SKM-1 treated with dmso at 0.1 percent for 144 hours (cell line): ENCODE results near the gene PADI1.

Experiments
- DNase-seq: peaks from one replicate; lab custom pipeline; 2025; ENCODE audit not compliant: unreplicated experiment; lab: John Stamatoyannopoulos, UW

The PADI1 gene

DNA sequence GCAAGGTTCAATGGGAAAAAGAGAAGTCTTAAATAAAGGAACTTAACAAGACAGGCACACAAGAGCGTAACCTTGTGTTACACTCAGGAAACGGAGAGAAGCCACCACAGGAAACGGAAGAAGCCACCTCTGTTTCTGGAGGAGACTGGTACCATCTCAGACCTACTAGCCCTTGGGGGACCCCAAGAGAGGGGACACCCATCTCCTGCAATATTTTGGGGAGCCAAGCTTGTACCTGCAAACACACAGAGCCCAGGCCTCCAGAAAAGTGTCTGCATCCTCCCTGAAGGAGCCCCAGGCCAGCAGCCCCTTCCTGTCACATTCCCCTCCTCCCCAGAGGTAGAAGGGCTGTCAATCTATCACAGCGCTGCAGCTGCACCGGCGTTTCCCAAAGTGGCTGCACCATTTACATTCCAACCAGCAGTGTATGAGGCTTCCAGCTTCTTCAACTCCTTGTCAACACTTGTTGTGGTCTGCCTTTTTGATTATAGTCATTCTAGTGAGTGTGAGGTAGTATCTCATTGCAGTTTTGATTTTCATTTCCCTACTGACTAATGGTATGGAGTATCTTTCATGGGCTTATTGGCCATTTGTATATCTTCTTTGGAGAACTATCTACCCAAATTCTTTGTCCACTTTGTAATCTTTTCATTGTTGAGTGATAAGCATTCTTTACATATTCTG, 23.0 kb upstream of the PADI1 start:
- DNase-seq = peak; percentile 87

DNA sequence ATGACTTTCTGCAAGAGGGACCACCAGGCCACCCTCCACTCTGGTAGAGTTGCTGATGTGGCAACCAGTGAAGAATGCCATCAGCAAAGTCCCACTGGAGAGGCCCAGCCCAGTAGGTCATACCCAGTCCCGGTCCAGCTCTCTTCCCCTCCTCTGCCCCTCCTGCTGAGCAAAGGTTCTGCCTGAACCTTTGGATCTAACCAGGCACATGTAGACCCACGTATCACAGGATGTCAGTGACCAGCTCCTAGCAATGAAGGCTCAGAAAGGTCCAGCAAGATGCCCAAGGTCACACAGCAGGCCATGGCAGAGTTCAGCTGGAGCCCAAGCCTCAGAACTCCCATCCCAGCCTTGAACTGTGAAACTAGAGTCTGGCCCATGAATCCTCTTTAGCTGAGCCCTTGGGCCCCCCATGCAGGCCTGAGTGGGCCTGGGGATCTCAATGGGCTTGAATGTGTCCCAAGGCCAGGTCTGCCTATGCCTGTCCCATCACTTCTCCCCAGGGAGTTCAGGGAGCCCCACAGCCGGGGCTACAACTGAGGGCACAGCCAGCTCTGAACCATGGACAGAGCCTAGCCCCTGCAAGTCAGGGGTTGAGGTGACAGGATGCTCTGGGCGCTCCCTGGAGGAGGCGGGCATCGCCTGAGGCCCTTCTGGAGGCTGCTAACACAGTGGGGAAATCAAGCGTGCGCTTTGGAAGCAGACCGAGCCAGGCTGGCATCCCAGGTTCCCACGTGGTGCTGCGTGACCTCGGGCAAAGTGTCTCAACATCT, 21.4 kb upstream of the PADI1 start:
- no peak for DNase-seq

DNA sequence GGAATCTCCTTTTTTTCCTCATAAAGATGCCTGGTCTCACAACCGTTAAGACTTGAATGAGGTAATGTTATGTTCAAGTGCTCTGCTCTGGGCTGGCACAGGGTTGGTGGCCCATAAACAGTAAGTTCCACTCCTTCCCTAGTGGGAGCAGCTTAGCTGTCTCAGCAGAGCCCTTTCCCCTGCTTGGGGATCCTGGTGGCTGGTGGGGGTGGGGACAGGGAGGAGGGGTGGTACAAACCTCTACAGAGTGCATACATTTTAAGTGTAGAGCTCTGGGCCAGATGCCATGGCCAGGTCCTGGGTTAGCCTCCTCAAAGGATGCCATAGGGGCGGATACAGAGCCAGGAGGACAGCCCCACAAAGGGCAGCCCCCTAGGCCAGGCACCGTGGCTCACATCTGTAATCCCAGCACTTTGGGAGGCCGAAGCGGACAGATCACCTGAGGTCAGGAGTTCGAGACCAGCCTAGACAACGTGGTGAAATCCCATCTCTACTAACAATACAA, 20.7 kb upstream of the PADI1 start:
- no peak for DNase-seq

DNA sequence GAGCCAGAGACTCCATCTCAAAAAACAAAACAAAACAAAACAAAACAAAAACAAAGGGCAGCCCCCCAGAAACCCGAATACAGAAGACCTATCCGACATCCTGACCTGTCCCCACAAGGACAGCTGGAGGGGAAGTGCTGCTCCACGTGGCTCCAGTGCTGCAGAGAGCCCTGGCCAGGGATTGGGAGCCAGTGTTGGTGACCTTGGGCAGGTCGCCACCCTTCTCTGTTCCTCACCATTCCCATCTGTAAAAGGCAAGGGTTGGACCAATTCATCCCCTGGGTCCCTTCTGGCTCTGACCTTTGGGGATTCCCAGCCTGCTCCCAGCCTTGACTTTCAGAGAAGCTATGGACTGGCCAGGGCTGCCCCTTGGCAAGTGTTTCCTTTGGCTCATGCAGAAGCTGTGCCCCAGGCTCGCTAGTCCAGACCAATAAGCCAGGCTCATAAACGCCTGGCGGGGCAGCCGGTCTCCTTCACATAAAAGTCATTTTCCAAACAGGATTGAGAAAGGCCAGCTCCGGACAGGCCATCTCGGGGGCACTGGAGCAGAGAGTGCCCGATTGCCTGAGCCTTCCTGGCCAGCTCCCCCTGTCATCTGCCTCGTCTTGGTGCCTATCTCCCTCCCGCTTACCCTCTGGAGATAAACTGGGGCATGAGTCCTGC, 20.0 kb upstream of the PADI1 start:
- DNase-seq = no peak

DNA sequence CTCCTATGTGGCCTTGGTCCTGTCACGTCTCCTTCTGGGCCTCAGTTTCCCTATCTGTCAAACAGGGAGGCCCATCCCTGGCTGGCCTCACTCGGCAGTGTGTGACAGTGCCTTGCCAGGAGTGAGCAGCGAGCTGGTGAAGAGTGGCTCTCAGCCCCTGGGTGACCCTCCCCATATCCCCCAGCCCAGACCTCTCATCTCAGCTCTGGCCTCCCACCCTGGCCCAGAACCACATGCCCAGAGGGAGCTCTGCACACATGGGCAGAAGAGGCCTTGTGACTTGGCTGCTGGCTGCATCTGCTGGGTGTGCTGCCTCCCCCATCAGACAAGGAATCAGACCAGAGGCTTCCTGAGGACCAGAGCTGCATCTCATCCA, 19.5 kb upstream of the PADI1 start:
- DNase-seq = no peak

DNA sequence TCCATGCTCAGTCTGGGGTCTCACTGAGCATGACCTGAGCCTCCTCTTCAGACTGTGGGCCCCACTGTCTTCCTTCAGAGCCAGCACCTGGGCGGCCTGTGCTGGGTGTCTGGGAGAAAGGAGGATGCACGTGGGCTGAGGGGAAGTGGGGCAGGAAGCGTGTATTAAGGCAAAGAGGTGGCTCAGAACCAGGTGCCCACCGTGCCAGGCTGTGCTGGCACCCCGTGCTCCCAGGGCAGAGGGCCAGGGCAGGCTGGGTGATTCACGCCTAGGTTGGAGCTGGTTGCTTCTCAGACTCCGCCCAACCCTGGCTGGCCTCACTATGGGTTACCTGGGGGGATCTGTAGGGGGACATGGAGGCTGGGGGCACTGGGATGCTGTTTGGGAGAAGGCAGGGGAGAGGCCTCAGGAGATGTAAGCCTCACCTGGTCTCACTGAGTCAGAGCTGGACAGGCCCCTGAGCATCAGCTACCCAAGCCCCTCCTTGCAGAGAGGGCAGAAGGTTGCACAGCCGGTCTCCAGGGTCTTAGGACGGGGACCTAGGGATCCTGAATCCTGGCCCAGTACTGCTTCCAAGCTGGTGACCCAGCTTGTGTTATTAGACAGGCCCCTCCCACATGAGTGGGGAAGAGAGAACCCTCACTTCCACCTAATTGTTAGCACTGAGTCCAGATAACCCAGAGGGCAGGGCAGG, 18.6 kb upstream of the PADI1 start:
- no peak for DNase-seq

DNA sequence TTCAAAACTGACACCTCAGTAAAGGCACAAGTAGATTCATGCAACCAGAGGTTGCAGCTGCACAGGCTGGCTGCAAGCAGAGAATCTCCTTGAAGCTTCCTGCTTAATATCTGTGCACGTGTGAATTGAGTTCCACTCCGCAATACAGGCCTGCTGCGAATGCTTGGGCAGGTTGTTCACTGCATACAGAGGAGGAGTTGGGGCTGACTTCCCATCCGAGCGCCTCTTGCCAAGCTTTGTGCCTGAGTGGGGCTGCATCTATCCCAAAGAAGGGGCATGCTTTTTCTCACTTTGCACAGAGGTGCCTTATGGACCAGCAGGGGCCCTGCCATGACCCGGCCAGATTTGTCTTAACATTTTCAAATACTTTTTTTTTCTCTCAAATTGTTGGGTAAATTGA, 17.9 kb upstream of the PADI1 start:
- no peak for DNase-seq

DNA sequence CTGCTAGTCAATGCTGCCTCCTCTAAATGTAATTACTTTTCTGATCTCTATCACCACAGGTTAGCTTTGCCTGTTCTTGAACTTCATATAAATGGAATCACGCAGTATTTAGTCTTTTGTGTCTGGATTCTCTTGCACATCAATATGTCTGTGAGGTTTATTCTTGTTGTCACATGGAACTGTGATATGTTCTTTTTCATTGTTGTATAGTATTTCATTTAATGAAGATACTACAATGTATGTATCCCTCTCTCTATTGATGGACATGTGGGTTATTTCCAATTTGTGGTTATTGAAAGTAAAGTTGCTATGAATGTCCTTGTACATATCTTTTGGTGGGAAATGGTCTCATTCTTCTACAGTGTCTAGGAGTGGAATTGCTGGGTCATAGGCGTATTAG, 16.7 kb upstream of the PADI1 start:
- DNase-seq = no peak

DNA sequence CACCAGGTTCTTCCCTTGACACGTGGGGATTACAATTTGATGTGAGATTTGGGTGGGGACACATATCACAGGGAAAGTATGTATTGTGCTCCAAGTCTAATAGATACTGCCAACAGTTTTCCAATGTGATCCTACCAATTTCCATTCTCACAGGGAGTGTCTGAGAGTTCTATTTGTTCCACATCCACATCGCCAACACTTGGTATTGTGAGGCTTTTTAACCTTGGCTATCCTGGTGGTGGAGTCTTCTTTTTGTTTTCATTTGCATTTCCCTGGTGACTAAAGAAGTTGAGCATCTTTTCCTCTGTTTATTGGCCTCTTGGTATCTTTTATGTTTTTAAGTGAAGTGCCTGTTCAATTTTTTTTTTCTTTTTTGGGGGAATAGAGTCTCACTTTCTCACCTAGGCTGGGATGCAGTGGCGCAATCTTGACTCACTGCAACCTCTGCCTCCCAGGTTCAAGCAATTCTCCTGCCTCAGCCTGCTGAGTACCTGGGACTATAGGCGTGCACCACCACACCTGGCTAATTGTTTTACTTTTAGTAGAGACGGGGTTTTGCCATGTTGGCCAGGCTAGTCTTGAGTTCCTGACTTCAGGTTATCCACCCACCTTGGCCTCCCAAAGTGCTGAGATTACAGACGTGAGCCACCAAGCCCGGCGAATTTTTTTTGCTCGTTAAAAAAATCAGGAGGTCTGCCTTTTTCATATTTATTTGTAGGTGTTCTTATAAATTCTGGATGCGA, 15.9 kb upstream of the PADI1 start:
- DNase-seq = no peak

DNA sequence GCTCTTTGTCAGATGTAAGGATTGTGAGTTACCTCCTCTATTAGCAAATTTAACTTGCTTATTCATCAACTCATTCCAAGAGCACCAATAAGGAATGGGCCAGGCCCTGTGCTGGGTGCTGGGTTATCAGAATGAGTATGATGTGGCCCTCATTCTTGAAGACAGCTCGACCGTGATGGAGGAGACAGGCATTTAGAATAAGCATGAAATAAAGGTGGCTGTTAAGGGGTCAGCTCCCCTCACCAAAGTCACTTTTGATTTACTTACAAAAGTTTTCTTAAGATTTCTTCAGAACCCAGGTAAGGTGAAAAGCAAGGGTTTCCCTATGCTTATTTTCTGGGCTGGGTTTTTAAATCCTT, 15.3 kb upstream of the PADI1 start:
- DNase-seq = no peak

DNA sequence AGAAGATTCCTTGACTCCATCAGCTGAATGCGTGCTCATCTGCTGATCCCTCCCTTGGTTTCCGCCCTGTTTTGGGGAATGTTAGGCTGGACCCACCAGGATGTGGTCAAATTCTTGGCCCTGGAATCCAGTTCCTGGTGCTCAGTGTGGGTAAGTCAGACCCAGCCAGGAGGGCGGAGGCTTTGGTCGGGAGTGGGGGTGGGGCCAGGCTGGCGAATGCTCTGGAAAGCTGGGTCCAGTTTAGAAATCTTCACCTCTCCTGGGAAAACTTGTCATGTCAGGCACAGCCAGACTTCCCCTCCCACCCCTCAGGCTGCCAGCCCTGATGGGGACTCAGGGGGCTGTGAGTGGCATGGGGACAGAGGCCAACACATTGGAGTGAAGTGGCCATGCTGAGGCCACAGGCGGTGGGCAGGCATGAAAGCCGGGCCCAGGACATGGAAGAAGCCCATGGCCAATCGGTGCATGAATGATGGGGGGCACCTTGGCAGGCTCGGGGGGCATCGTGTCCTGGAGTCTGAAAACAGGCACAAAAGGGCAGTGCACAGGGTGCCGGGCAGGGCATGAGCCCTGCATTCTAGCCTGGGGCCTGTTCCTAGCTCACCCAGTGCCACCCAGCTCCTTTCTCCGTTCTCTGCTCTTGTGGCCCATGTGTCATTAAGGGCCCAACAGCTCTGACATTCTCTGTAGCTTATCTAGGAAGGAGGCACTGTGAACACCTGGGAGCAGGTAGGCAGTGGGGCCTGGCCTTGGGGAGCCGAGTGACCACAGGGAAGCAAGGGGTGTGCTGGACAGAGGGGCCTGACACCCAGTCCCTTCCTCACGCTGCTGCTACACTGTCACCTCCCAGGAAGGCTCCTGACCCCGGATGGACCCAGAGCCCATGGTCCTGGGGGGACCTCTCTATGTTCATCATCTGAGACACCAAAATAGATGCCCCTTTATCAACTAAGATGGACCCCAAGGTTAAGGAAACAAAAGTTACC, 14.6 kb upstream of the PADI1 start:
- no peak for DNase-seq

DNA sequence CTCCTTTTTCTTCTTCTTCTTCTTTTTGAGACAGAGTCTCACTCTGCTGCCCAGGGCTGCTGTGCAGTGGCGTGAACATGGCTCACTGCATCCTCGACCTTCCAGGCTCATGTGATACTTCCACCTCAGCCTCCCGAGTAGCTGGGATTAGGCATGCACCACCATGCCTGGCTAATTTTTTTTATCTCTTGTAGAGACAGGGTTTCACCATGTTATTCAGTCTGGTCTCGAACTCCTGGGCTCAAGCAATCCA, 13.0 kb upstream of the PADI1 start:
- peak; percentile 77 for DNase-seq

DNA sequence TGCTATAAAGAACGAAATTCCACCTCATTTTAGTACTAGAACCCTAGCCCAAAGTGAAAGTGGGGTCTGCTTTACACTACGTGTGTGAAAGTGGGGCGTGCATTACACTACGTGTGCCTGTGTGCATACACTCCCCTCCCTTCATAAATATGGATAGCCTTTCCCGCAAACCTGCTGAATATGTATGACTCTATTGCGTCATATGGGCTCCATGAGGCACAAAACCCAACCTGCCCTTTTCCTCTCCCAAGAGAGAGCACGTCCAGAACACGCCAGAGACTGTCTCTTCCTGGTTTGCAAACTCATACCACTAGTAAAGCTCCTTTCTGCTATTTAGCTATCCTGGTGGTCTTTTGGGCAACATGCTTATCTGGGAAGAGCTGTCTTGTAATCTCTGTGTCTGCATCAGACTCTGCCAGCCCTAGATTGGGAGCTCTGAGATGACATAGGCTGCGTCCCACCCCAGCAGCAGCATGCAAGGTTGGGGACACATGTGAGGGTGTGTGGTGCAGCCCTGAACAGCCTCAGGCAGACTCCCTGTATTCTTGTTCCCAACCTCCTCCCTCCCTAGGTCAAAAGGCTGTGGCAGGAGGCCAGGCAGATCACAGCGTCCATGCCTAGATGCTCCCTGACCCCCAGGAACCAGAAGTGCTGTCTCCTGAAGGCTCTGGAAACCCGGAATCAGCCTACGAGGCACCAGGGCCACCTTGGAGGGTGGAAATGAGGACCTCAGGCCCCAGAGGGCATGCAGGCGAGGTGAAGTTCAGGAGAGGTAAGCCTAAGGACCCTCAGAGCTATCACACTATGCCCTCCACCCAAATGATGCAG, 12.3 kb upstream of the PADI1 start:
- DNase-seq = no peak

DNA sequence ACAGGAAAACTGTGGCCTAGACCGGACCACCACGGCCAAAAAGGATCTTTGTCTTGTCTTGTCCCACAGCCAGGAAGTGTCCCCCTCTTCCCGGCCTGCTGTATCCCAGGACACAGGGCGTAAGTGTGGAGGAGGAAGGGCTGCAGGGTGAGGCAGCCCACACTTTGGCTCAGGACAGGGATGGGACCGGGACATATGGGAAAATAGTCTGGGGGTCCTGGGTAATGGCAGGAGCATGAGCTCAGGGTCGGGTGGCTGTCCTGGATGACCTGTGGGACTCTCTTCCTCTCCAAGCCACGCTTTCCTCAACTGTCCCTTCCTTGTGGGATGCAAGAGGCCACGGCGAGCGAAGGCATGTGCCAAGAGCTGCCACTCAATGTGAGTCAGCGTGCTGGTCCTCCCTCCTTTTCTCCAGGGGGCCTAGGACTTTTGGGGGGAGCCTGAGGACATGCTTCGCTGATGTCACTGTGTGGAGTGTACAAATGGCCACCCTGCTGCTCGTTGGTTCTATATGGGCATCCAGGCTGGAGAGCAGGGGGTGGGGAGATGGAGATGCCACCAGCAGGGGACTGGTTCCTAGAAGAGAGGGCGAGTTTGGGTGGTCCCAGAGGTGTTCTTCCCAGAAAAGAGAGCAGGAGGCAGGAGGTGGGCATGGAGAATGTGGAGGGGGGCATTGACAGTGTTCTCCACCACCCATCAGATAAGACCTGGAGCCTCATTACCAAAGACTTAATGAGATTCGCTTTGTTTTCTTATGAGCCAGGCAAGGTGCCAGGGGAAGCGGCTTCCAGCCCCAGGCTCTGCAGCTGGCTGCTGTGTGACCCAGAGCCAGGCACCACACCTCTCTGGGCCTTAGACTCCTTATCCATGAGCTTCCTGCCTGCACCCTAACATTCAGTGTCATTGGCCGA, 11.5 kb upstream of the PADI1 start:
- no peak for DNase-seq

DNA sequence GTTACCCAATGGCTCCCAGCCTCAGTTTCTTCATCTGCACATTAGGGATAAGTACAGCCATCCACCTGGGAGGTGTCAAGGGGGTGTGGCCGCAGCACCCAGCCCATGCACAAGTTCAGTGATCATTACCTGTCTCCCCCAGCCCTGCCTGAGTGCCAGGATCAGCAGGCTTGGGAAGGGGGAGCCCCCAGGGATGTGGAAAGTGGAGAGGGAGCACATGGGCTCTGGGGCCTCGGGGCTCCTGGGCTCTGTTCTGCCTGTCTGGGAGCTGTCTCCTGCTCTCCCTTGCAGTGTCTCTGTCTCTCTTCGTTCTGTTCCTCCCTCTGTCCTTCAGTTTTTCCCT, 10.8 kb upstream of the PADI1 start:
- DNase-seq = no peak

DNA sequence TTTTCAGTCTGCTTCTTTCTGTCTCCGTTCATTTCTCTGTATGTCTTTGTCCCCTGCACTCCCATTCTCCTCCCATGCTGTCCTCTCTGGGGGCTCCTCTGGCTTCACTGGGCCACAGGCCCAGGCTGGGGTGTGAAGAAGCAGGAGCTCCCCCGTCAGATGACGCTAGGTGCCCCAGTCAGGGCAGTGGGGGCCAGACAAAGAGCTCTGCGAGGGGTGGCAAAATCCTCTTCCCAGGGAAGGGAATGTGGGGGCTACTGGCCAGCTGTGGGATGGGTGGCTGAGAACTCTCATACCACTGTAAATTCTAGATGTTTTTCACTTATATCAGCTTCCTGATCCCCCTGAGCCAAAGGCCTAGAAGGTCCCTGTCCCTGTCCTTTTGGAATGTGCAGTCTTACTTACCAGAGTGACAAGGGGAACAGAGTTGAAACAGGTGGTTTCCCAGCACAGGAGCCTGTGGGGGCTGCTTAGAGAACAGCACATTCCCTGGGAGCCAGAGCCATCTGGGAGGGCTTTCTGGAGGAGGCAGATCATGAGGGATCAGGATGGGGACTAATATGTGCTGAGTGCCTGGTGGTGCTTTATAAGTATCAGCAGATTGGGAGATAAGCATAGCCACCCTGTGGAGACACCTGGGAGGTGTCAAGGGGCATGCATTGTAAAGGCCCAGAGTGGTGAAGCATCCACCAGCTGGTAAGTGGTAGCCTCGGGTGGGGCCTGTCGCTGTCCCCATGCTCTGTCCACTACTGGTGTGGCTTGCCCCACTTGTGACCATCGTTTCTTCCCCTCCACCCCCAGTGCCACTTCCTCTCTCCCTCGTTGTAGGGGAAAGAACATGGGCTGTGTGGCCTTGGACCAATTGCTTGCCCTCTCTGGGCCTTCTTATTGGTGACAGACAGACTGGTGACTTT, 10.1 kb upstream of the PADI1 start:
- DNase-seq = no peak

DNA sequence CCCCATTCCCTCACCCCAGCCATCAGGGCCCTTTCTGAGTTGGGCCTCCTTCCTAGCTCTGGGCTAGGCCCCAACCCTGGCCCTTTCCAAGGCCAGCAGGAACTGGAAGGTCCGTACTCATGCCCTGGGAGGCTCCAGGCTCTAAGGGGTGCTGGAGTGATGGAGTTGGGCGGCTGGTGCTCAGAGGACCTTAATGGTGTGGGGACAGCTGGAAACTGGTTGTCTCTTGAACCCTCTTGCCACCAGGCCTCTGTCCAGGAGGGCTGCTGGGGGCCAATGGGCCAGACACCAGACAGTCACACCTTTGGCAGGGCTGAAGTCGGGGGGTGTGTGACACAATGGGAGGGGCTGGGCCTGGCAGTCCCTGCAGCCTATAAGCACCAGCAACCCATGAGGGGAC, 9.2 kb upstream of the PADI1 start:
- DNase-seq = no peak
